HPDE6-E6E7 (cell line): ENCODE measurements around the gene RFTN2.
A peak's percentile ranks its signal among the peaks of the same experiment; 100 is the strongest.
"Not testable (repeated sequence)": the region's sequence is repeated elsewhere in the genome, so short reads cannot be mapped to it uniquely, and the experiment has no call there.

Experiments used
- DNase-seq: peaks from one replicate; pipeline ENCODE4 v3.0.0; 2011; ENCODE audit warnings: missing footprints; ENCODE audit errors: extremely low spot score

The RFTN2 gene, protein sequence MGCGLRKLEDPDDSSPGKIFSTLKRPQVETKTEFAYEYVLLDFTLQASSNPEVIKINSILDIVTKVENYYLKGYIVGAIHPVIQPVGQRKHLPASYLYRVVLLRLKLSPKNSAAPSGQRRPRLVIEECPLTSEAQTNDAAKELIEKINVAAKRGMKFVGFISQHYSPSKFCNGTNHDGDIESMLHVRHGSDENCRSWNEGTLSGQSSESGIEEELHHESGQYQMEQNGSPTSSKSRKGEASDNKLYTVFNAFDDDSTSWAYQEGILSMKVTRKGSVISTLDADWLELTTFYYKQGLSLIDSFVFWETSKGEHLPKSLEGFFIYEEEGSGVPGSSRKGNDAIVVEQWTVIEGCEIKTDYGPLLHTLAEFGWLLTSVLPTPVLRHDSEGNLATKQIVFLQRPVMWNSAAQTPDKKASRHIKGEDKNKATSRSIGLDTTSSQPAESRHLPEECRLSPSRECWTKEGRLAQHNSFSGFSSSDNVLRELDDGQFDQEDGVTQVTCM

DNA sequence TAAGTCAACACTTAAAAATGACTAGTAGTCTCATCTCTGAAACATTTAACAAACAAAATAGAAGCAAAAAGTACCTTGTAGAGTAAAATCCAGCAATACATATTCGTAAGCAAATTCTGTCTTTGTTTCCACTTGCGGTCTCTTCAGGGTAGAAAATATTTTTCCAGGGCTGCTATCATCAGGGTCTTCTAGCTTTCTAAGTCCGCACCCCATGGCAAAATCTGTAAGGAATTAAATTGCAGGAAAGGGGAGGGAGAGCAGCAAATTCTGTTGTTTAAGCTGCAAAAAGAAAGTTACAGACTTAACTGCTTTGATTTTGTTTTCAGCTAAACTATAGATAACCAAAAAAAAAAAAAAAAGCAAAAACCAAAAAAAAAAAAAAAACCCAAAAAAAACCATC lies at the start of gene RFTN2:
TSS of gene RFTN2 (minus strand) at position 342 of the 400 bp plus-strand sequence. CDS start at position 213, 129 bp downstream.
- no peak for DNase-seq

DNA sequence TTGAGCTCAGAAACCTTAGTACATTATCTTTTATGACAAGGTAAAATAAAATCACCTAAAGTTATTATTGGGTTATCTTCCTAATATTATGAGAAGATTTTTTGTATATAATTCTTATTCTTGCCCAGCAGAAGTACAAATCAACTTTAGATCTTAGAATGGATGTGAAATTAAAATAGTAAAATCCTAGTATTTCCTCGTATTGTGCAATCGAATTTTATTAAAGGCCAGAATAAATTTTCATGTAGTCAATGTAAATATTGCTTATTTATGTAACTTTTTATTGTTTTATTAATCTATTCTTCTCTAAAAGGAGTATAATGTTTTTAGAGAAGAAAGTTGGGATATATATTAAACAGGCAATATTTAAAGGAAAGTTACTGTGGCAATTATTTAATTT lies 42.5 kb upstream of the RFTN2 start:
- no peak for DNase-seq

DNA sequence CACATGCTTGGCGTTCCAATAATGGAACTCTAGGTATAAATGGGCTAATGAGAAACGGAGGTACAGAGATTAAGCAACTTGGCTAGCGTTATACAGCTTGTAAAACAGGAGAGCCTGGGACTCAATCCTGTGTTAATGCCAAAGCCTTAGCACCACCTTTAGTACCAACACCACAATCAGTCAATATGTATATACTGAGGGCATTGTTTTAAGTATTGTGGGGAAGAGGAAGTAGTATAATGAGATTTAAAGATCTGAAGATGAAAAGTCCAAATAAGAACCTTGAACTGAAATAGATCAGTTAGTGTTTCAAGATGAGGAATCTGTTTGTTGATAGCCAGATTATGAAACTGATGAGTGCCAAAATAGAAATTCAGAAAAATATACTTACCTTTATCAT lies 37.9 kb upstream of the RFTN2 start:
- DNase-seq, result no peak

DNA sequence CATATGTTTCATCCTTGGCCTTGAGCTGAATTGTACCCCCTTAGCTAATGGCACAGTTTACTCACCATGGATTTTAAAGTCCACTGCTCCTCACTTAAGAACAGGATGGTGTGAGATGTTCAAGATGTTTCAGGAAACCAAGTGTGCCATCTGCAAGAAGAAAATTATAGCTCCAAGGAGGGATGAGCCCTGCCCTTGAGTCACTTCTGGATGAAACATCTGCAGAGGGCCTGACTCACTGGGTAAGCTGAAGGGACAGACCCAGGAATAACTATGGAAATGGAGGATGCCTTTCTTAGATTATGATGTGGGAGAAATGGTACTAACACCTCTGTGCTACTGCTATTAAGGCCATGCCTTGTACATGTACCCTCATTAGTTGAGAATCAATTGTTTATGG lies 36.2 kb upstream of the RFTN2 start:
- DNase-seq, result no peak

DNA sequence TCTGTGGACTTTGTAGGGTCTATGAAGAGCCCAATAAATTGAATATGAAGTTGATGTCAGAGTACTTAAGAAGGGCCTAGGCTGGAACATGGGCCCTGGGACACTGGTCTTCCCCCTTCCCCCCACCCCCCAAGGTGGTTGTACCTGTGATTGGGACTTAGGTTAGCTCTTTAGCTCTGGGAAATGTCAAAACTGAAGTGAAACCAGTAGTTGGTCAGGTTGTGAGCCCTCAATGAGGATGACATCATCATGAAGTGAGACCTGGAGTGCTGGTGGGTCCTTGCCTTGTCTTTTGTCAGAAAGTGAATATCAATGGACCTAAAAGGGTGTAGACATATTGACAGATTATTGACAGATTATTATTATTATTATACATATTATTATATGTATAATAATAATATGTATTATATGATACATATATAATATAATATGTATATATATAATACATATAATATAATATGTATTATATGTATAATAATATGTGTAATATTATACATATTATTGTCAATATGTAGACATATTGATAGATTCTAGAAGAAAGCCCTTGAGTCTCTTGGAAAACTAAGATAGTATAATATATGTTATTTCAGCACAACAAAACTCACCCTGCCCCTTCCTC lies 35.1 kb upstream of the RFTN2 start:
- DNase-seq, result no peak

DNA sequence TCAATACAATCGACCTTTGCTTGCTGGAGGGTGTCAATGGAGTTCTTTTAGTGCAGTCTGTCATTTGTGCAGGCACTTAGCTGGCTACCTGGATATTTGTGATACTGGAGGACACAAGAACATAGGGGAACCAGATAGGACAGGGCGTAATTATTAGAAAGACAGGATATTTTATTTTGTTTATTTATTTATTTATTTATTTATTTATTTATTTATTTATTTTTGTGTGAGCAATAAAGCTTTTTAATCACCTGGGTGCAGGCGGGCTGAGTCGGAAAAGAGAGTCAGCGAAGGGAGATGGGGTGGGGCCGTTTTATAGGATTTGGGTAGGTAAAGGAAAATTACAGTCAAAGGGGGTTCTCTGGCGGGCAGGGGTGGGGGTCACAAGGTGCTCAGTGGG lies 33.8 kb upstream of the RFTN2 start:
- DNase-seq, result not testable (repeated sequence)

DNA sequence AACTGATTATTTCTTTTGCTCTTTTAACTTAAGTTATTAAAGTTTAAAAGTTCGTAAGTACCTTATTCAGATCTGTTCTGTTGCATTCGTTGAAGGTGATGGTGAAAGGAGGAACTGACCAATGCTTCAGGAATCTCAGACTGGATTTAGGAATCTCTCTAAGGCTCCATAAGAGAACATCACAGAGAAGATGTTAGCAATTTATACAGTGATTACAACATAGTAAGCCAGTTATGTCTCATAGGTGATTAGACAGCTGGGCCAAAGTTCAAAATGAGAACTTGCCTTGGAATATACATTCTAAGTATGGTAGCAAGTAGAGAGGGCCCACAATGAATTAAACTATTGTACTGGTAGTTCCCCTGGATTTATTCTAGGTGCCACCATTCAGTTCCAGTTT lies 32.9 kb upstream of the RFTN2 start:
- no peak for DNase-seq

DNA sequence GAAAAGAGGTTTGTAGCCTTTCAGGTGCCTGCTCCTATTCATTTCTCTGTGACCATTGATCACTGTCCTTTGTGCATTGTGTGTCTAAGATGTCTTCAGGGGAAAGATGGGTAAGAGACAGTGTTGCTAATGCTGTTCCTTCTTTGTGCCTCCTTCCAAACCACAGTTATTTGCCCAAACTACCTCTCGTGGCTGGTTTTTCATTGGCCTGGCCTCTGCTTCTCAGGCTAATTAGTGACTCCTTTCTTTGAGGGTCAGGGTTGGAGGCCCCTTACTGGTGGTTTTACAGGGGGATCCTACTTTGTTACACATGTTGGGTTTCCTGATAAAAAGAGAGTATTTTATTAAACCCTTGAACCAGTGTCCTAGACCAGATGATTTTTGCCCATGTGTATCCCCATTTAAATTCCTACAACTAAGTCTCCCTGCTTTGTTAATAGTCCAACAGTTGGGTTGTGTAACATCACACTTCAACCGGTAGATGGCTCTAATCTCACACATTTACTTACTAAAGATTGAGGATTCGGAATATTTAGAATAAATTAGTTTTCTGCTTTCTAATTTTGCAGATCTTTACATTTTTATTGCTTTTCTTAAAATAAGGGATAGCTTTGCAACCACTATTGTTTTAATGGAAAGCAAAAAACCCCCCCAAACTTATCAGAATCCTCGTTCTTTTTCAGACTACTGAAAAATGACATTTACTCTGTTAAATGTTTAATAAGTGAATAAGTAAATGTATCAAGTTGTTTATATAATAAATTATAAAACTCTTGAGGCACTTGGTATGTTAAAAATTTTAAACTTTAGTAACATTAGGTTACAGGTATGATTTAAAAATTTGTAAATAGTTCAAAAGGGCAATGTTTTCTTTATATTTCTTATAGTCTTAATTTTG lies 32.2 kb upstream of the RFTN2 start:
- DNase-seq, result peak; percentile 19

DNA sequence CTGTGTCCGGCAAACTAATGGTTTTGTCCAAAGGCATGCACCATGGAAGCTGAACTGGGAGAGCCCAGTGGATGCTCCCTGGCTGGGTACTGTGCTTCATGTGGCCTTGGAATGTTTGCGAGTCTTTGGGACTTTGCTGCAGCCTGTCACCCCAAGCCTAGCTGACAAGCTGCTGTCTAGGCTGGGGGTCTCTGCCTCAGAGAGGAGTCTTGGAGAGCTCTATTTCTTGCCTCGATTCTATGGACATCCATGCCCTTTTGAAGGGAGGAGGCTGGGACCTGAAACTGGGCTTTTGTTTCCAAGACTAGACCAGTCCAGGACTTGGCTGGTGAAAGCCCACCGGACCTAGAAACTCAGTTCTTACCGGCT lies 31.4 kb upstream of the RFTN2 start:
- no peak for DNase-seq

DNA sequence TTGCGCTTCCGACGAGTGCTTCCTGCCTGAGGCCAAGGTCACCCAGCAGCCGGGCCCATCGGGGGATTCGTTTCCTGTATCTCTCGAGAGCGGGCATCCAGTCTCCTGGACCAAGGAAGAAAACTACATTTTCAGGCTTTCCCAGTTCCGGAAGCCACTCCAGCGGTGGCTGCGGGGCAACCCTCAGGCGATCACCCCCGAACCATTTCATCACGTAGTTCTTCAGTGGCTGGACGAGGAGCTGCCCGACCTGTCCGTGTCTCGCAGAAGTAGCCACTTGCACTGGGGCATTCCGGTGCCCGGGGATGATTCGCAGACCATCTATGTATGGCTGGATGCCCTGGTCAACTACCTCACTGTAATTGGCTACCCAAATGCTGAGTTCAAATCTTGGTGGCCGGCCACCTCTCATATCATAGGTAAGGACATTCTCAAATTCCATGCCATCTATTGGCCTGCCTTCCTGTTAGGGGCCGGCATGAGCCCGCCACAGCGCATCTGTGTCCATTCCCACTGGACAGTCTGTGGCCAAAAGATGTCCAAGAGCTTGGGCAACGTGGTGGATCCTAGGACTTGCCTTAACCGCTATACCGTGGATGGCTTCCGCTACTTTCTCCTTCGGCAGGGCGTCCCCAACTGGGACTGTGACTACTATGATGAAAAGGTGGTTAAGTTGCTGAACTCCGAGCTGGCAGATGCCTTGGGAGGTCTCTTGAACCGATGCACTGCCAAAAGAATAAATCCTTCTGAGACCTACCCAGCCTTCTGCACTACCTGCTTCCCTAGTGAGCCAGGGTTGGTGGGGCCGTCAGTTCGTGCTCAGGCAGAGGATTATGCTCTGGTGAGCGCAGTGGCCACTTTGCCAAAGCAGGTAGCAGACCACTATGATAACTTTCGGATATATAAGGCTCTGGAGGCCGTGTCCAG lies 30.8 kb upstream of the RFTN2 start:
- DNase-seq, result no peak

DNA sequence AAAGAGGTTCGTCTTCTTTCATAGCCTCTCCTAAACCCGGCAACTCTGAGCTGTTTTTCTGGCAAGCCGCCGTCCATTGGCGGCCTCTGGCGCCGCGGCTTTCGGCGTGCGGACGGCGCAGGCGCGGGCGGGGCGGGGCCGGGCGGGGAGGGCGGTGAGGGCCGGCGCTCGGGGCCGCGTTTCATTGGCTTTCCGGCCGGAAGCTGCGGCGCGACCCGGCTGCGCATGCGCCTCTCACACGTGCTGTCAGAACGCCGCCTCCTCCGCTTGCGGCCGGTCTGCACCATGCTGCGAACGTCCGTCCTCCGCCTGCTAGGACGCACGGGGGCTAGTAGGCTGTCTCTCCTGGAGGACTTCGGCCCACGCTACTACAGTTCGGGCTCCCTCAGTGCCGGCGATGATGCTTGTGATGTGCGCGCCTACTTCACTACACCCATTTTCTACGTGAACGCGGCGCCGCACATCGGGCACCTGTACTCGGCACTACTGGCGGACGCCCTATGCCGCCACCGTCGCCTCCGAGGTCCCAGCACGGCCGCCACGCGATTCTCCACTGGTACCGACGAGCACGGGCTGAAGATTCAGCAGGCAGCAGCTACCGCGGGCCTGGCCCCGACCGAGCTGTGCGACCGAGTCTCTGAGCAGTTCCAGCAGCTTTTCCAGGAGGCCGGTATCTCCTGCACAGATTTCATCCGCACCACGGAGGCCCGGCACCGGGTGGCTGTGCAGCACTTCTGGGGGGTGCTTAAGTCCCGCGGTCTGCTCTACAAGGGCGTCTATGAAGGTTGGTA lies 29.9 kb upstream of the RFTN2 start, which contains the start of gene MARS2:
TSS of gene MARS2 (plus strand) at position 249 of the 791 bp plus-strand sequence. CDS start at position 286, 37 bp downstream.
- peak; percentile 83 for DNase-seq

DNA sequence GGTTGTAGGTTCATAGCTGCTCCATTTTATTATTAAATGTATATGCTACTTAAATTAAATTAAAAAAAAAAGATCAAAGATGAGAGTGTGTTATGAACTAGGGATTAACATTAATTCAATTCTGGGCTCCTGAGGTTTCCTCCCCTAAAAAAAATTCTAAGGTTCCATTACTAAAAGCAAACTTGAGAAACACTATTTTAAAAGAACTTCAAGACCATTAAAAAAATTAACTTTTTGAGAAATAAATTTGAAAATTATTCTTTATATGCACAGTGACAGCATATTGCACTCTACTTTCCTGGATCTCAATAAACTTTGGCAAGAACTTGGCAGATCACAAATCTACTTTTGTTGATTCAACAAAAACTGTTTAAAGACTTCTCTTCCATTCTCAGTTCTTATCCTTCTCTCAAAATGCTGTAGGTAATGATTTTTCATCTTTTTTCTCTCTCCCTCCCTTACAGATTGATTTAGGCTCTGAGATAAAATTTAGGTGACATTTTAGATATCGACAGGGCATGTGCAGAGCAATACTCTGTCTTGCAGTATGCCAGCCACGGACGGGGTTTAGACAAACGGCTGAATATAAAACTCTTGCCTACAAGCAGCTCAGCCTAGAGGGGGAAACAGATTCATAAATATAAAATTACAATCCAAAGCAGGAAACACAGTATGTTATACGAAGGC lies 29.2 kb upstream of the RFTN2 start:
- DNase-seq, result no peak

DNA sequence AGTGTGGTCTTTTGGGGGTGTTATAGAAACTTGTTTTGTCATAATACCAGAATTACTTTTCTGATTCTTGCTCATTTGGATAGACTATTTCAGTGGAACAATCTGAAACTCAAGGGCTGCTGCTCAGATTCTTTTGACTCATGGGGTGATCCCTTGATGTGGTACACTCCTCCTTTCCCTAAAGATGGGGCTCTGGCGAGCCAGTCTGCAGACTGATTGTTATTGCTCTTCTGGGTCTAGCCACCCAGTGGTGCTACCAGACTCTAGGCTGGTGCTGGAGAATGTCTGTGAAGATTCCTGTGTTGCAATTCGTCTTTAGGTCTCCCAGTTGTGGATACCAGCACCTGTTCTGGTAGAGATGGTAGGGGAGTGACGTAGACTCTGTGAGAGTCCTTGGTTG lies 25.6 kb upstream of the RFTN2 start:
- DNase-seq, result no peak

DNA sequence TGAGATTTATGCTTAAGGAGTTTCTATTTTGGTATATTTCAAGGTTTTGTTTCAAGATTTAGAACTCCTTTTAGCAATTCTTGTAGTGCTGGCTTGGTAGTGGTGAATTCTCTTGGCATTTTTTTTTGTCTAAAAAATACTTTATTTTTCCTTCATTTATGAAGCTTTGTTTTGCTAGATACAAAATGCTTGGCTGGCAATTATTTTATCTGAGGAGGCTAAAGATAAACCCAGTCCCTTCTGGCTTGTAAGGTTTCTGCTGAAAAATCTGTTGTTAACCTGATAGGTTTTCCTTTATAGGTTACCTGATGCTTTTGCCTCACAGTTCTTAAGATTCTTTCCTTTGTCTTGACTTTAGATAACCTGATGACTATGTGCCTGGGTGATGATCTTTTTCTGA lies 24.3 kb upstream of the RFTN2 start:
- DNase-seq, result not testable (repeated sequence)

DNA sequence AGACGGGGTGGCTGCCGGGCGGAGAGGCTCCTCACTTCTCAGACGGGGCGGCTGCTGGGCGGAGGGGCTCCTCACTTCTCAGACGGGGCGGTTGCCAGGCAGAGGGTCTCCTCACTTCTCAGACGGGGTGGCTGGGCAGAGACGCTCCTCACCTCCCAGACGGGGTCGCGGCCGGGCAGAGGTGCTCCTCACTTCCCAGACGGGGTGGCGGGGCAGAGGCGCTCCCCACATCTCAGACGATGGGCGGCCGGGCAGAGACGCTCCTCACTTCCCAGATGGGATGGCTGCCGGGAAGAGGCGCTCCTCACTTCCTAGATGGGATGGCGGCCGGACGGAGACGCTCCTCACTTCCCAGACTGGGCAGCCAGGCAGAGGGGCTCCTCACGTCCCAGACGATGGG lies 21.2 kb upstream of the RFTN2 start:
- DNase-seq, result not testable (repeated sequence)

DNA sequence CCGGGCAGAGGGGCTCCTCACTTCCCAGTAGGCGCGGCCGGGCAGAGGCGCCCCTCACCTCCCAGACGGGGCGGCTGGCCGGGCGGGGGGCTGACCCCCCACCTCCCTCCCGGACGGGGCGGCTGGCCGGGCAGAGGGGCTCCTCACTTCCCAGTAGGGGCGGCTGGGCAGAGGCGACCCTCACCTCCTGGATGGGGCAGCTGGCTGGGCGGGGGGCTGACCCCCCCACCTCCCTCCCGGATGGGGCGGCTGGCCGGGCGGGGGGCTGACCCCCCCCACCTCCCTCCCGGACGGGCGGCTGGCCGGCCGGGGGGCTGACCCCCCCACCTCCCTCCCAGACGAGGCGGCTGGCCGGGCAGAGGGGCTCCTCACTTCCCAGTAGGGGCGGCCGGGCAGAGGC lies 20.6 kb upstream of the RFTN2 start:
- DNase-seq, result not testable (repeated sequence)

DNA sequence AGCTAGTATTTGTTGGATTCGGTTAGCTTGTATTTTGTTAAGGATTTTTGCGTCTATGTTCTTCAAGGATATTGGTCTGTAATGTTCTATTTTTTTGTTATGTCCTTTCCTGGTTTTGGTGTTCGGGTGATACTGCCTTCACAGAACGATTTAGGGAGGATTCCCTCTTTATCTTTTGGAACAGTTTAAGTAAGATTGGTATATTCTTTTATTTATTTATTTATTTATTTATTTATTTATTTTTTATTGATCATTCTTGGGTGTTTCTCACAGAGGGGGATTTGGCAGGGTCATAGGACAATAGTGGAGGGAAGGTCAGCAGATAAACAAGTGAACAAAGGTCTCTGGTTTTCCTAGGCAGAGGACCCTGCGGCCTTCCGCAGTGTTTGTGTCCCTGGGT lies 19.8 kb upstream of the RFTN2 start:
- not testable (repeated sequence) for DNase-seq

DNA sequence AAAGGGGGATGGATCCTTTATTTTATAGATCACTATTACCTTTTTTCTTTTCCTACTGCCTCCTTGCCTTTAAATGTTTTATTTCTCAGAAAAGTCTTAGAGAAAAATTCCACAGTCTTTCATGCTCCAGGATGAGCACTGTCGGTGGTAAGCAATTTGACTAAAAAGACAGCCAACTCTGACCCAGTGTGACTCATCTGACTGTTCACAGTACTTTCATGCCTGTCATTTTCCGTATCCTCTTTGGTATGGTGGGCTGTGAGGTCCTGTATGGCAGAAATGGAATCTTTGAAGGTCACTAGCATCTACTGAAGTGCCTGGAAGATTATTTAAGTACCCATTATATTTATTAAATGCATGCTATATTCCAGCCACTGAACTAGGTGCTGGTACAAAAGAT lies 2.1 kb upstream of the RFTN2 start:
- no peak for DNase-seq

DNA sequence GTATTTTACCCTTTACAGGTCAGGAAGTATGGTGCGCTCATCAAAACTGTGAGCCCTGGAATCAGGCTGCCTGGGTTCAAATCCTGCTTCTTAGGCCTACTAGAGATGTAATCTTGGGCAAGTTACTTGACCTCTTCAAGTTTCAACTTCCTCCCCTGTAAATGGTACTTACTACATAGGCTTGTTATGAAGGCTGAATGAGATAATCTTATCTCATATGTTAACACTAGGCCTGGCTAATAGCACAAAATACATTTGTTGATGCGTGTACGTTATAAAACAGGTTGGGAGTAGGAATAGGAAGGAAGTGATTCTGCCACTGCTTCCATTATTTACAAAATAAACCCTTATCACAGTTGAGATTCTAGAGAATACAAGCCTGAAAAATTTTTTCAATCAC lies 1.7 kb upstream of the RFTN2 start:
- DNase-seq, result no peak
